K562 (cell line): ENCODE measurements around the gene INHBC. TPM values are rescaled to one million over a fixed set of nuclear protein-coding genes. Genes with fewer than 3 reads are reported as not detected.

Source experiments
- CBFA2T3 ChIP-seq: fragments of 450-650 bp; IDR thresholded peaks from 2 replicates; pipeline ENCODE4 v1.6.1; 2017
- E2F1 ChIP-seq: sonication (generic); formaldehyde crosslinking; IDR thresholded peaks from 2 replicates; pipeline ENCODE4 v1.8.1; 2023; ENCODE audit warnings: mild to moderate bottlenecking, missing genetic modification reagents, moderate library complexity
- E2F8 ChIP-seq: fragments of 450-650 bp; IDR thresholded peaks from 2 replicates; pipeline ENCODE4 v1.7.1; 2018; ENCODE audit warnings: mild to moderate bottlenecking, low read depth; ENCODE audit not compliant: partially characterized antibody
- HNRNPH1 ChIP-seq: fragments of 200-400 bp; formaldehyde crosslinking; optimal IDR thresholded peaks from 2 replicates; pipeline ENCODE3; 2017; ENCODE audit warnings: low read depth, mild to moderate bottlenecking, low read length, moderate library complexity
- MYC ChIP-seq, 2 experiments: fragments of 250-450 bp in 1 of 2; sonication (Bioruptor Pico) in 1 of 2; IDR thresholded peaks; 2 replicates each; pipeline versions ENCODE4 v1.5.1 to v1.6.1; 2012 to 2021; ENCODE audit warnings: low read depth in 2 of 2, borderline replicate concordance in 1 of 2, improper control_type of control experiment in 1 of 2, low read length in 1 of 2, mild to moderate bottlenecking in 1 of 2, moderate library complexity in 1 of 2
- NR2C1 ChIP-seq, 2 experiments: fragments of 450-650 bp; IDR thresholded peaks; 2 replicates each; pipeline ENCODE4 v1.6.1; 2017; ENCODE audit warnings: mild to moderate bottlenecking in 2 of 2, antibody characterized with exemption in 1 of 2, inconsistent platforms in 1 of 2, missing compliant biosample characterization in 1 of 2, missing genetic modification characterization in 1 of 2
- POLR3G ChIP-seq: IDR thresholded peaks from 2 replicates; pipeline ENCODE4 v1.6.1; 2011; ENCODE audit not compliant: insufficient read length, insufficient replicate concordance; ENCODE audit errors: extremely low read depth
- SMAD4 ChIP-seq: fragments of 250-450 bp; sonication (Bioruptor Pico); conservative IDR thresholded peaks from 2 replicates; pipeline ENCODE4 v1.8.0; 2021; ENCODE audit warnings: inconsistent platforms, mild to moderate bottlenecking, moderate library complexity
- TRIM25 ChIP-seq: fragments of 450-650 bp; IDR thresholded peaks from 2 replicates; pipeline ENCODE4 v1.7.0; 2016; ENCODE audit warnings: borderline replicate concordance
- ZNF212 ChIP-seq: fragments of 450-650 bp; formaldehyde crosslinking; IDR thresholded peaks from 2 replicates; pipeline ENCODE4 v1.4.0; 2020; ENCODE audit warnings: mild to moderate bottlenecking
- ZNF311 ChIP-seq: fragments of 250-450 bp; sonication (Bioruptor Pico); IDR thresholded peaks from 2 replicates; pipeline ENCODE4 v1.4.0; 2020; ENCODE audit warnings: mild to moderate bottlenecking, moderate library complexity
- ZNF592 ChIP-seq: fragments of 450-650 bp; IDR thresholded peaks from 2 replicates; pipeline ENCODE4 v1.6.1; 2017; ENCODE audit warnings: antibody characterized with exemption, mild to moderate bottlenecking
- ZNF740 ChIP-seq, 3 experiments: fragments of 200-800 bp in 1 of 3; sonication (Bioruptor generic) in 1 of 3; sonication (generic) in 1 of 3; formaldehyde crosslinking in 1 of 3; IDR thresholded peaks; 2 replicates each; pipeline versions ENCODE4 v1.6.1 to v1.8.0; 2016 to 2022; ENCODE audit warnings: mild to moderate bottlenecking in 2 of 3, missing compliant biosample characterization in 2 of 3, missing genetic modification characterization in 2 of 3, missing genetic modification reagents in 1 of 3
- ZNF76 ChIP-seq: fragments of 250-450 bp; sonication (Bioruptor Pico); IDR thresholded peaks from 2 replicates; pipeline ENCODE4 v1.4.0; 2020; ENCODE audit warnings: mild to moderate bottlenecking, moderate library complexity, borderline replicate concordance
- polyA plus RNA-seq, 8 experiments: library from polyadenylated mRNA; depleted of rRNA in 4 of 8; stranded (reverse) in 5 of 8; unstranded in 3 of 8; fragments of >200 nt; fragmentation: Nextera tagmentation in 2 of 8; fragmentation: Illumina TruSeq in 1 of 8; extraction: Ambion mirVana in 2 of 8; extraction: Trizol in 1 of 8; gene quantifications; 2 replicates each; pipeline versions ENCODE4 v1.2.1 to v1.2.3, GENCODE V29; 2011 to 2014; ENCODE audit warnings: inconsistent platforms in 1 of 8, missing spikeins in 1 of 8
- total RNA-seq, 7 experiments: library from RNA; depleted of rRNA in 6 of 7; stranded (reverse); fragments of >200 nt in 6 of 7; fragmentation: Illumina TruSeq in 2 of 7; extraction: Trizol in 2 of 7; gene quantifications; 2 replicates each; pipeline versions ENCODE4 v1.2.1 to v1.2.3, GENCODE V29; 2011 to 2021; ENCODE audit warnings: low replicate concordance in 1 of 7

The INHBC gene
- total and polyA plus RNA-seq, 9 of the 15 experiments (the other 6 are each of a cell fraction or from before 2014, with no cell fraction given), result 0.07 to 0.24 (median 0.15) TPM; not detected in 4

GRCh38 chr12:57429473-57430111 lies 5.0 kb upstream of the INHBC start (continued):
- TF ChIP-seq ZNF740 (CRISPR knock-in tag; IDR thresholded peaks at IDR 0.05), result peak; percentile 76; the same call in 1 of the 2 replicates
- TF ChIP-seq ZNF740 (tag; IDR thresholded peaks at IDR 0.05), result 0 out of 4 replicates have a peak, but pooled peaks of 1 of the 2 experiments have one; percentile 44
- TF ChIP-seq ZNF592, result 0 out of 2 replicates have a peak, but pooled peaks have one; percentile 25
- no peak for TF ChIP-seq E2F1 (CRISPR knock-in tag)
- no peak for TF ChIP-seq SMAD4 (CRISPR knock-in tag)
- no peak for TF ChIP-seq ZNF311 (CRISPR knock-in tag)
- TF ChIP-seq HNRNPH1, result no peak
- no peak for TF ChIP-seq NR2C1 (IDR thresholded peaks at IDR 0.05)
- TF ChIP-seq NR2C1 (tag; IDR thresholded peaks at IDR 0.05), result no peak
- no peak for TF ChIP-seq E2F8
- TF ChIP-seq CBFA2T3, result peak; percentile 61
- TF ChIP-seq MYC (IDR thresholded peaks at IDR 0.05; ENCODE audit: low read depth, low read length), result peak; percentile 84
- no peak for TF ChIP-seq MYC (CRISPR knock-in tag; IDR thresholded peaks at IDR 0.05; ENCODE audit: borderline replicate concordance, low read depth)
- no peak for TF ChIP-seq TRIM25
- TF ChIP-seq ZNF76, result no peak
- no peak for TF ChIP-seq ZNF212 (CRISPR knock-in tag)
- no peak for TF ChIP-seq POLR3G
